Testis (tissue), 2 donors: ENCODE data around the gene ZNG1F.
"Not testable (repeated sequence)": the region's sequence is repeated elsewhere in the genome, so short reads cannot be mapped to it uniquely, and the experiment has no call there.

Source experiments
- CTCF ChIP-seq, 3 experiments: fragments of 450-650 bp in 2 of 3; fragments of 200-600 bp in 1 of 3; sonication (generic) in 1 of 3; IDR thresholded peaks; one replicate each; pipeline ENCODE4 v1.5.1; 2016 to 2019; ENCODE audit warnings: antibody characterized with exemption in 3 of 3, mild to moderate bottlenecking in 2 of 3, moderate library complexity in 1 of 3
- POLR2A ChIP-seq: fragments of 450-650 bp; IDR thresholded peaks from one replicate; pipeline ENCODE4 v1.6.1; 2017; ENCODE audit warnings: antibody characterized with exemption, mild to moderate bottlenecking, moderate library complexity

- TF ChIP-seq POLR2A; CTCF (IDR thresholded peaks at IDR 0.05): not testable (repeated sequence)
Observed at GRCh38 chr9:41120696-41121095, 68.4 kb downstream of the ZNG1F start.
